ENCODE data around the gene ZNF263. TPM values are rescaled to one million over a fixed set of nuclear protein-coding genes. Genes with fewer than 3 reads are reported as not detected.

Gene ZNF263
- total and polyA plus RNA-seq, 2 of the 13 experiments (the other 11 are each of a cell fraction or from before 2014, with no cell fraction given), result 10.2 to 41.2 TPM

- intact Hi-C loops (cut with micrococcal nuclease; ENCODE audit: unreplicated experiment), result no loop called here
- H3K27me3 ChIP-seq (ENCODE audit: control insufficient read depth in 1 of 2, insufficient read depth in 2 of 2, low read length in 2 of 2), result no peaks in the 10 kb centered on the region
- FAIRE-seq (peak; percentile 34), DNase-seq (ENCODE audit: low spot score) (no peak), ATAC-seq (no peak)
- peaks cover 18 to 46% of the 10 kb centered on the region in 2 experiments for H3K36me3 ChIP-seq (replicated peaks in 1 of 2; ENCODE audit: control insufficient read depth in 1 of 2, insufficient read depth in 2 of 2, low read length in 2 of 2)
- WGBS (ENCODE audit: low lambda C conversion rate), result 97% methylated on average over 3 of the region's 3 CpGs
- ChIA-PET CTCF (ENCODE audit: low intra/inter-chr PET ratio, low total read pairs) (no interaction called here), POLR2A (interaction anchor here (1.6 kb wide), 1 partner anchor 10 kb away, joined by 6 read pairs; the partner anchor contains the start of gene ZNF263)
- H3K27ac ChIP-seq (ENCODE audit: extremely low read length, insufficient read depth, low read length), result no peak overlapping the region
- no peaks in the 10 kb centered on the region for H3K9me3 ChIP-seq (ENCODE audit: low read length)
- H3K9ac ChIP-seq (ENCODE audit: insufficient read depth, low read depth, low read length), result no peak overlapping the region
- no TSS peak for BruUV-seq (replicated peaks)
- peaks cover 39% of the 10 kb centered on the region for H3K79me2 ChIP-seq (ENCODE audit: insufficient read depth, low read length)
- H2AFZ ChIP-seq (ENCODE audit: low read length), result no peak overlapping the region
- no peak overlapping the region for H3K4me3 ChIP-seq (replicated peaks in 1 of 3; ENCODE audit: insufficient read depth in 1 of 3, low read depth in 2 of 3, low read length in 3 of 3)
- peaks cover 13% of the 10 kb centered on the region for H3K4me1 ChIP-seq (ENCODE audit: insufficient read depth, low read length)
- in situ Hi-C loops (cut with HindIII; ENCODE audit: extremely low pct_ligation_motif_present, low pct_unique_long_range_greater_than_20kb), result no loop called here
- H3K4me2 ChIP-seq (ENCODE audit: low read depth, low read length), result no peak overlapping the region
- H4K20me1 ChIP-seq (ENCODE audit: insufficient read depth, low read length), result 0 out of 2 replicates have a peak, but pooled peaks cover 2% of the 10 kb centered on the region
- TF ChIP-seq ZNF275 (CRISPR knock-in tag; IDR thresholded peaks at IDR 0.05; ENCODE audit: borderline replicate concordance) (no peak), TRAFD1 (CRISPR knock-in tag; IDR thresholded peaks at IDR 0.05; ENCODE audit: borderline replicate concordance) (no peak), FUBP1 (CRISPR knock-in tag; IDR thresholded peaks at IDR 0.05; ENCODE audit: borderline replicate concordance) (no peak), TRIM22 (IDR thresholded peaks at IDR 0.05) (no peak), HOMEZ (CRISPR knock-in tag; IDR thresholded peaks at IDR 0.05; ENCODE audit: low read depth) (no peak), HCFC1 (IDR thresholded peaks at IDR 0.05; ENCODE audit: low read depth, low read length) (no peak), THRA (CRISPR knock-in tag; IDR thresholded peaks at IDR 0.05; ENCODE audit: borderline replicate concordance) (no peak), CBFB (CRISPR knock-in tag; IDR thresholded peaks at IDR 0.05) (no peak), TEAD2 (CRISPR knock-in tag; IDR thresholded peaks at IDR 0.05) (no peak), ZNF75D (CRISPR knock-in tag; IDR thresholded peaks at IDR 0.05; ENCODE audit: borderline replicate concordance) (no peak), ZNF512 (CRISPR knock-in tag; IDR thresholded peaks at IDR 0.05) (no peak), MEF2D (CRISPR knock-in tag; IDR thresholded peaks at IDR 0.05) (no peak), TOPORS (CRISPR knock-in tag; IDR thresholded peaks at IDR 0.05) (no peak)
Observed at GRCh38 chr16:3292604-3293003, 9.3 kb downstream of the ZNF263 start.

Measured in HepG2 (cell line).